K562 (cell line): ENCODE results near the gene CTCF. TPM values are rescaled to one million over a fixed set of nuclear protein-coding genes. Genes with fewer than 3 reads are reported as not detected.
A peak's percentile ranks its signal among the peaks of the same experiment; 100 is the strongest.

Source experiments
- BRD4 ChIP-seq: fragments of 200-600 bp; sonication (generic); IDR thresholded peaks from 2 replicates; pipeline ENCODE4 v1.6.1; 2017; ENCODE audit warnings: inconsistent platforms
- CBX1 ChIP-seq: sonication (generic); IDR thresholded peaks from 2 replicates; pipeline ENCODE4 v1.6.1; 2016; ENCODE audit warnings: antibody characterized with exemption, low read depth, mild to moderate bottlenecking
- CTBP1 ChIP-seq: fragments of 450-650 bp; IDR thresholded peaks from 2 replicates; pipeline ENCODE4 v1.6.1; 2016; ENCODE audit warnings: borderline replicate concordance
- EGR1 ChIP-seq: fragments of 450-650 bp; conservative IDR thresholded peaks from 2 replicates; pipeline ENCODE4 v1.6.1; 2017; ENCODE audit warnings: mild to moderate bottlenecking
- KAT8 ChIP-seq: fragments of 450-650 bp; IDR thresholded peaks from 2 replicates; pipeline ENCODE4 v1.6.1; 2016; ENCODE audit warnings: low read depth, mild to moderate bottlenecking
- KDM5B ChIP-seq: fragments of 200-600 bp; sonication (generic); IDR thresholded peaks from 2 replicates; pipeline ENCODE4 v1.6.1; 2012; ENCODE audit warnings: low read depth, mild to moderate bottlenecking, moderate library complexity, low read length, control low read depth, inconsistent platforms; ENCODE audit not compliant: insufficient replicate concordance
- MAFG ChIP-seq: fragments of 450-650 bp; conservative IDR thresholded peaks from 2 replicates; pipeline ENCODE4 v1.6.1; 2016; ENCODE audit warnings: missing genetic modification characterization, missing compliant biosample characterization
- PTRF ChIP-seq: fragments of 450-650 bp; IDR thresholded peaks from 2 replicates; pipeline ENCODE4 v1.6.1; 2016; ENCODE audit warnings: mild to moderate bottlenecking, missing genetic modification characterization, missing compliant biosample characterization
- RAD51 ChIP-seq: fragments of 450-650 bp; IDR thresholded peaks from 2 replicates; pipeline ENCODE4 v1.7.1; 2016; ENCODE audit warnings: low read depth, mild to moderate bottlenecking, borderline replicate concordance
- RBM39 ChIP-seq: fragments of 200-400 bp; formaldehyde crosslinking; optimal IDR thresholded peaks from 2 replicates; pipeline ENCODE3; 2018; ENCODE audit warnings: low read depth, low read length
- SMARCE1 ChIP-seq: fragments of 450-650 bp; IDR thresholded peaks from 2 replicates; pipeline ENCODE4 v1.7.1; 2016; ENCODE audit warnings: mild to moderate bottlenecking
- TBL1XR1 ChIP-seq, 2 experiments: IDR thresholded peaks; 2 replicates each; pipeline ENCODE4 v1.6.1; 2012; ENCODE audit warnings: improper control_type of control experiment in 2 of 2, low read length in 2 of 2, mild to moderate bottlenecking in 1 of 2
- TBP ChIP-seq: optimal IDR thresholded peaks from 2 replicates; pipeline ENCODE3; 2011; ENCODE audit warnings: low read depth, low read length, improper control_type of control experiment
- ZNF212 ChIP-seq: fragments of 450-650 bp; formaldehyde crosslinking; IDR thresholded peaks from 2 replicates; pipeline ENCODE4 v1.4.0; 2020; ENCODE audit warnings: mild to moderate bottlenecking
- polyA plus RNA-seq, 8 experiments: library from polyadenylated mRNA; depleted of rRNA in 4 of 8; stranded (reverse) in 5 of 8; unstranded in 3 of 8; fragments of >200 nt; fragmentation: Nextera tagmentation in 2 of 8; fragmentation: Illumina TruSeq in 1 of 8; extraction: Ambion mirVana in 2 of 8; extraction: Trizol in 1 of 8; gene quantifications; 2 replicates each; pipeline versions ENCODE4 v1.2.1 to v1.2.3, GENCODE V29; 2011 to 2014; ENCODE audit warnings: inconsistent platforms in 1 of 8, missing spikeins in 1 of 8
- total RNA-seq, 7 experiments: library from RNA; depleted of rRNA in 6 of 7; stranded (reverse); fragments of >200 nt in 6 of 7; fragmentation: Illumina TruSeq in 2 of 7; extraction: Trizol in 2 of 7; gene quantifications; 2 replicates each; pipeline versions ENCODE4 v1.2.1 to v1.2.3, GENCODE V29; 2011 to 2021; ENCODE audit warnings: low replicate concordance in 1 of 7
- TF ChIP-seq, protein P1 (sequence below), 2 experiments: fragments of 450-650 bp in 1 of 2; sonication (generic) in 1 of 2; formaldehyde crosslinking in 1 of 2; IDR thresholded peaks; 2 replicates each; pipeline versions ENCODE4 v1.7.1 to v1.9.0; 2016 to 2022; ENCODE audit warnings: inconsistent platforms in 1 of 2, mild to moderate bottlenecking in 1 of 2, missing genetic modification reagents in 1 of 2
- TF ChIP-seq, protein P2 (sequence below): fragments of 250-450 bp; sonication (Bioruptor Pico); IDR thresholded peaks from 2 replicates; pipeline ENCODE4 v1.5.0; 2021; ENCODE audit warnings: mild to moderate bottlenecking, moderate library complexity

CTCF gene
- total and polyA plus RNA-seq, 9 of the 15 experiments (the other 6 are each of a cell fraction or from before 2014, with no cell fraction given) = 7.8 to 49.2 (median 33.9) TPM

DNA sequence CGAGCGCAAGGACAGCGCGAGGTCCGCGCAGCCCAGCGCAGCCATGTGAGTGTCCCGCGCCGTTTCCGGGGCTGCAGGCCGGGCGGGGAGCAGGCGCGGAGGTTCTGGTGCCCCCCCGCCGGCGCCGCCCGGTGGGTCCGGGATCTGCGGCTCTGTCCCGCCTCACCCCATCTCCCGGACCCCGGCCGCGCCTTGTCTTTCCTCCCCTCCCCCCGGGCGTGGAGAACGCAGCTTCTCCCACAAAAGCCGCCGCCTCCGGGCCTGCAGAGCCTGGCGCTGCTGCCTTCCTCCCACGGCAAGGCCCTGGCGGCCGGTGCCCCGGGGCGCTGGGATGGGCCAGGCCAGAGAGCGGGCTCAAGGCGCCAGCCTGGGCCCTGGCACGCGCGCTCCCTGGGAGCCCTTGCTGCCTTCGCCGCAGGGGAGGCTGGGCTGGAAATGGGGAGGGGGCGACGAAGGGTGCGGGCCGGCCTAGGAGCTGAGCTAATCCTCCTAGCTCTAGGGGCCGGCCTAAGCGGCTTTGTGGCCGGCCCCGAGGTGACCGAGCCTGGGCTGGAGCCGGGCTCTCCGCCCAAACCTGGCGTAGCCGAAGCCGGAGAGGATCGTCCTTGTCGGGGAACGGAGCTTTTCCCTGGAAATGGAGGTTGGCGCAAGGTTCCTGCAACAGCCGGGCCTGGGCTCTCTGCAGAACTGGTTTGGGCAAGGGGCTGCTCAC, 33.3 kb upstream of the CTCF start (continued):
- TF ChIP-seq, protein P1, sequence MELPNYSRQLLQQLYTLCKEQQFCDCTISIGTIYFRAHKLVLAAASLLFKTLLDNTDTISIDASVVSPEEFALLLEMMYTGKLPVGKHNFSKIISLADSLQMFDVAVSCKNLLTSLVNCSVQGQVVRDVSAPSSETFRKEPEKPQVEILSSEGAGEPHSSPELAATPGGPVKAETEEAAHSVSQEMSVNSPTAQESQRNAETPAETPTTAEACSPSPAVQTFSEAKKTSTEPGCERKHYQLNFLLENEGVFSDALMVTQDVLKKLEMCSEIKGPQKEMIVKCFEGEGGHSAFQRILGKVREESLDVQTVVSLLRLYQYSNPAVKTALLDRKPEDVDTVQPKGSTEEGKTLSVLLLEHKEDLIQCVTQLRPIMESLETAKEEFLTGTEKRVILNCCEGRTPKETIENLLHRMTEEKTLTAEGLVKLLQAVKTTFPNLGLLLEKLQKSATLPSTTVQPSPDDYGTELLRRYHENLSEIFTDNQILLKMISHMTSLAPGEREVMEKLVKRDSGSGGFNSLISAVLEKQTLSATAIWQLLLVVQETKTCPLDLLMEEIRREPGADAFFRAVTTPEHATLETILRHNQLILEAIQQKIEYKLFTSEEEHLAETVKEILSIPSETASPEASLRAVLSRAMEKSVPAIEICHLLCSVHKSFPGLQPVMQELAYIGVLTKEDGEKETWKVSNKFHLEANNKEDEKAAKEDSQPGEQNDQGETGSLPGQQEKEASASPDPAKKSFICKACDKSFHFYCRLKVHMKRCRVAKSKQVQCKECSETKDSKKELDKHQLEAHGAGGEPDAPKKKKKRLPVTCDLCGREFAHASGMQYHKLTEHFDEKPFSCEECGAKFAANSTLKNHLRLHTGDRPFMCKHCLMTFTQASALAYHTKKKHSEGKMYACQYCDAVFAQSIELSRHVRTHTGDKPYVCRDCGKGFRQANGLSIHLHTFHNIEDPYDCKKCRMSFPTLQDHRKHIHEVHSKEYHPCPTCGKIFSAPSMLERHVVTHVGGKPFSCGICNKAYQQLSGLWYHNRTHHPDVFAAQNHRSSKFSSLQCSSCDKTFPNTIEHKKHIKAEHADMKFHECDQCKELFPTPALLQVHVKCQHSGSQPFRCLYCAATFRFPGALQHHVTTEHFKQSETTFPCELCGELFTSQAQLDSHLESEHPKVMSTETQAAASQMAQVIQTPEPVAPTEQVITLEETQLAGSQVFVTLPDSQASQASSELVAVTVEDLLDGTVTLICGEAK (IDR thresholded peaks at IDR 0.05) = no peak
- TF ChIP-seq, protein P1 (CRISPR knock-in tag; IDR thresholded peaks at IDR 0.05) = no peak
- TF ChIP-seq RBM39 = no peak
- TF ChIP-seq KDM5B = peak; percentile 32
- TF ChIP-seq TBP = peak; percentile 10
- TF ChIP-seq, protein P2, sequence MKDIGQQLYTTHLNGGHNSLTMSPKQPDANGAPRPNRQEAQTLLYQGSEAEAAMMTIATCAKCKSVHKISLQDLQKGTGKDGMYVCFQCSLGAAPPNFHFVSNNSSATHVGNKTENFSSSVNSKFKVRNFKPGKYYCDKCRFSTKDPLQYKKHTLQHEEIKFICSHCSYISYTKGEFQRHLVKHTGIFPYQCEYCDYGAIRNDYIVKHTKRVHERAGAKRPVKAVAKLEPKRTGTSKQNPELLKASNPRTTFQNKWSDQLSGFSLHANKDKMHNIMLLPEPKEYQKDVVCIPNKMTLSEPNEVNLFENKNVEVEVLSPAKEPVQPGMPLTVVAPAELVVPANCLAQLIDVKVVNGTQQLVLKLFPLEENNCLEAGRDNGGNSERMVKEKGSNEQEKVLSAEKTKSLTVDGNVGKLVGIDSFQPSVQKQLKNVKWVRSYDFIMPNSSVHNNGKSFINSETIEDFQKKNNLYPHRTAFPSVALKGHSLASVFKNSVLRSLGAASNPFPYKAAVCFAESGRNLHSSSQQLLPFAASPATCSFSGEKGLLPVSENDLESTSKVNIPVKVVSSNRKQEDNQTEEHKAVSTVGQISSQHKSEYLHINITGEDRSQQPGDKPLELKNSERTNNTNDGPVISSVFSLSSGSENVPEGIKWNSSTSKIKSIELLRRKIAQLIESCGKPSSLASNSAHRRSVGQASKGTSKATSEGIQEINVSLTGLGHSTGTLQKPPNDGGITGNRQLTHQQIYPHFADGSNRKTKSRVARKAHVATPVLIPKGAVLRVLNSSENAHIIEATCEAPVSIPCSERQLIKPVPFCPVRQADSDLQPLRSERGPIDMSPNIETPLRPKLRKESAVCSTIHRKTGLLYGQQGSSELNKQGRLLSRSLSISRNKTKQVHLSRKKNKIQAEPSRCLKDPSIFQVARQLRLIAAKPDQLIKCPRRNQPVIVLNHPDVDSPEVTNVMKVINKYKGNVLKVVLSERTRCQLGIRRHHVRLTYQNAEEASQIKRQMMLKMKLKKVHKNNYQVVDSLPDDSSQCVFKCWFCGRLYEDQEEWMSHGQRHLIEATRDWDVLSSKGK (CRISPR knock-in tag) = no peak
- TF ChIP-seq BRD4 = no peak
- TF ChIP-seq ZNF212 = peak; percentile 21; the same call in 1 of the 2 replicates
- no peak for TF ChIP-seq SMARCE1
- TF ChIP-seq EGR1 = no peak
- 0 out of 4 replicates have a peak, but pooled peaks of 1 of the 2 experiments have one; percentile 13 for TF ChIP-seq TBL1XR1 (IDR thresholded peaks at IDR 0.05; ENCODE audit: low read length in 2 of 2)
- 0 out of 2 replicates have a peak, but pooled peaks have one; percentile 28 for TF ChIP-seq CTBP1
- no peak for TF ChIP-seq KAT8
- 0 out of 2 replicates have a peak, but pooled peaks have one; percentile 1 for TF ChIP-seq CBX1
- TF ChIP-seq MAFG (tag) = no peak
- no peak for TF ChIP-seq RAD51
- TF ChIP-seq PTRF (tag) = no peak
